HepG2 (cell line): ENCODE measurements around the gene PSMB3. TPM values are rescaled to one million over a fixed set of nuclear protein-coding genes. Genes with fewer than 3 reads are reported as not detected.

ENCODE experiments used
- ATAC-seq: fragments of 200-7000 bp; cut with Tn5 transposase; 3 replicates; pipeline ENCODE4 v1.9.1; 2020; ENCODE audit warnings: mild to moderate bottlenecking, moderate library complexity
- BruUV-seq: library from RNA; stranded (reverse); fragments of 400-500 nt; replicated peaks from 2 replicates; lab custom pipeline; 2021; lab: Mats Ljungman, UMichigan
- CTCF ChIA-PET: fragments of 300-600 bp; formaldehyde crosslinking; extraction: SDS; loops from one replicate; lab custom pipeline; 2021; ENCODE audit warnings: low total read pairs, inconsistent platforms, low intra/inter-chr PET ratio; lab: Yijun Ruan, JAX
- POLR2A ChIA-PET: fragments of 350-600 bp; sonication (Branson Sonifier 250); formaldehyde crosslinking; loops from one replicate; lab custom pipeline; 2020; ENCODE audit warnings: antibody characterized with exemption, inconsistent platforms; lab: Yijun Ruan, JAX
- DNase-seq: peaks from one replicate; pipeline ENCODE4 v3.0.0-alpha.2; 2015; ENCODE audit warnings: low spot score
- FAIRE-seq: peaks from 3 replicates; lab custom pipeline; 2011; peaks lifted over from hg19 to GRCh38; lab: Jason Lieb, UNC
- H2AFZ ChIP-seq: one replicate; pipeline ENCODE4 v1.6.1; 2011; ENCODE audit warnings: low read length, inconsistent platforms
- H3K27ac ChIP-seq: fragments of 300-600 bp; 3 replicates; pipeline ENCODE4 v1.8.0; 2011; ENCODE audit warnings: mixed run types, mild to moderate bottlenecking, mixed read lengths, low read length, inconsistent platforms; ENCODE audit not compliant: insufficient read depth; ENCODE audit errors: extremely low read length
- H3K27me3 ChIP-seq, 2 experiments: fragments of 200-600 bp in 1 of 2; 2 replicates in 1 of 2; 3 replicates in 1 of 2; pipeline versions ENCODE4 v1.6.0 to v1.8.0; 2011; ENCODE audit warnings: low read length in 2 of 2, mild to moderate bottlenecking in 2 of 2, moderate library complexity in 2 of 2, inconsistent platforms in 1 of 2; ENCODE audit not compliant: insufficient read depth in 2 of 2, control insufficient read depth in 1 of 2
- H3K36me3 ChIP-seq, 2 experiments: fragments of 200-600 bp in 1 of 2; replicated peaks in 1 of 2; 2 replicates in 1 of 2; 3 replicates in 1 of 2; pipeline versions ENCODE4 v1.5.1 to v1.8.0; 2011; ENCODE audit warnings: low read length in 2 of 2, inconsistent platforms in 1 of 2; ENCODE audit not compliant: insufficient read depth in 2 of 2, control insufficient read depth in 1 of 2
- H3K4me1 ChIP-seq: 2 replicates; pipeline ENCODE4 v1.5.1; 2012; ENCODE audit warnings: low read length, inconsistent platforms; ENCODE audit not compliant: insufficient read depth
- H3K4me2 ChIP-seq: 2 replicates; pipeline ENCODE4 v1.6.0; 2011; ENCODE audit warnings: low read depth, low read length, inconsistent platforms
- H3K4me3 ChIP-seq, 3 experiments: fragments of 200-600 bp in 1 of 3; sonication (generic), shearing (Covaris generic) in 1 of 3; replicated peaks in 1 of 3; 2 replicates each; pipeline ENCODE4 v1.5.1; 2011 to 2016; ENCODE audit warnings: low read length in 3 of 3, inconsistent platforms in 2 of 3, low read depth in 2 of 3, mild to moderate bottlenecking in 2 of 3, control low read depth in 1 of 3, mixed read lengths in 1 of 3; ENCODE audit not compliant: insufficient read depth in 1 of 3
- H3K79me2 ChIP-seq: one replicate; pipeline ENCODE4 v1.6.1; 2011; ENCODE audit warnings: low read length, inconsistent platforms; ENCODE audit not compliant: insufficient read depth
- H3K9ac ChIP-seq: 2 replicates; pipeline ENCODE4 v1.6.0; 2011; ENCODE audit warnings: mild to moderate bottlenecking, low read depth, low read length, inconsistent platforms; ENCODE audit not compliant: insufficient read depth
- H3K9me3 ChIP-seq: 2 replicates; pipeline ENCODE4 v1.5.1; 2012; ENCODE audit warnings: mild to moderate bottlenecking, low read length
- H4K20me1 ChIP-seq: 2 replicates; pipeline ENCODE4 v1.6.0; 2011; ENCODE audit warnings: inconsistent platforms, mild to moderate bottlenecking, low read length, moderate library complexity; ENCODE audit not compliant: insufficient read depth
- GATA4 ChIP-seq: sonication (generic); IDR thresholded peaks from 2 replicates; pipeline ENCODE4 v1.6.1; 2016; ENCODE audit warnings: antibody characterized with exemption, low read depth, borderline replicate concordance
- KIAA2018 ChIP-seq: sonication (generic); formaldehyde crosslinking; IDR thresholded peaks from 2 replicates; pipeline ENCODE4 v1.5.0; 2020; ENCODE audit warnings: mild to moderate bottlenecking, missing genetic modification reagents, borderline replicate concordance
- MAFG ChIP-seq: sonication (generic); formaldehyde crosslinking; IDR thresholded peaks from 2 replicates; pipeline ENCODE4 v1.5.1; 2020; ENCODE audit warnings: mild to moderate bottlenecking, missing genetic modification reagents
- PRMT3 ChIP-seq: sonication (generic); formaldehyde crosslinking; IDR thresholded peaks from 2 replicates; pipeline ENCODE4 v1.8.1; 2022; ENCODE audit warnings: low read depth, mild to moderate bottlenecking, moderate library complexity, missing genetic modification reagents, borderline replicate concordance
- RBAK ChIP-seq: sonication (generic); formaldehyde crosslinking; IDR thresholded peaks from 2 replicates; pipeline ENCODE4 v1.5.1; 2020; ENCODE audit warnings: mild to moderate bottlenecking, missing genetic modification reagents
- RFXAP ChIP-seq: sonication (generic); formaldehyde crosslinking; IDR thresholded peaks from 2 replicates; pipeline ENCODE4 v1.4.0; 2020; ENCODE audit warnings: missing genetic modification reagents, borderline replicate concordance
- ZFP37 ChIP-seq: sonication (generic); formaldehyde crosslinking; IDR thresholded peaks from 2 replicates; pipeline ENCODE4 v1.4.0; 2020; ENCODE audit warnings: missing genetic modification reagents, borderline replicate concordance
- ZMYM2 ChIP-seq: sonication (generic); formaldehyde crosslinking; IDR thresholded peaks from 2 replicates; pipeline ENCODE4 v1.8.0; 2022; ENCODE audit warnings: mild to moderate bottlenecking, missing genetic modification reagents
- ZNF264 ChIP-seq: sonication (generic); formaldehyde crosslinking; IDR thresholded peaks from 2 replicates; pipeline ENCODE4 v1.4.0; 2020; ENCODE audit warnings: missing genetic modification reagents
- ZNF562 ChIP-seq: sonication (generic); formaldehyde crosslinking; IDR thresholded peaks from 2 replicates; pipeline ENCODE4 v1.8.0; 2022; ENCODE audit warnings: missing genetic modification reagents, borderline replicate concordance
- ZNF614 ChIP-seq: IDR thresholded peaks from 2 replicates; pipeline ENCODE4 v1.6.1; 2018; ENCODE audit warnings: missing biosample characterization, missing genetic modification reagents, inconsistent platforms, borderline replicate concordance
- WGBS: methylation state at CpG from one replicate; pipeline ENCODE4 v1.1.6; 2017; ENCODE audit warnings: low lambda C conversion rate; 5-methylcytosine and 5-hydroxymethylcytosine counted together
- in situ Hi-C: cut with HindIII; loops from 2 replicates; pipeline ENCODE4 v1.10.0; 2017; ENCODE audit warnings: low pct_unique_long_range_greater_than_20kb; ENCODE audit not compliant: extremely low pct_ligation_motif_present
- intact Hi-C: fragments of 100-400 bp; cut with micrococcal nuclease; formaldehyde crosslinking; loops from one replicate; pipeline ENCODE4 v1.10.0; 2022; ENCODE audit not compliant: unreplicated experiment
- polyA plus RNA-seq, 8 experiments: library from polyadenylated mRNA; depleted of rRNA in 3 of 8; stranded (reverse) in 7 of 8; unstranded in 1 of 8; fragments of >200 nt; fragmentation: Illumina TruSeq in 4 of 8; extraction: Trizol in 4 of 8; gene quantifications; 2 replicates each; pipeline versions ENCODE4 v1.2.1 to v1.2.3, GENCODE V29; 2011 to 2016; ENCODE audit warnings: low read depth in 4 of 8, missing spikeins in 1 of 8, mixed read lengths in 1 of 8; ENCODE audit not compliant: insufficient read depth in 1 of 8
- total RNA-seq, 5 experiments: library from RNA; depleted of rRNA; stranded (reverse); fragments of >200 nt; fragmentation: Illumina TruSeq; extraction: Trizol; gene quantifications; 2 replicates each; pipeline ENCODE4 v1.2.3, GENCODE V29; 2016; ENCODE audit warnings: low read depth in 1 of 5
- TF ChIP-seq, protein P1 (sequence below): sonication (generic); formaldehyde crosslinking; IDR thresholded peaks from 2 replicates; pipeline ENCODE4 v1.5.1; 2020; ENCODE audit warnings: mild to moderate bottlenecking, missing genetic modification reagents, moderate library complexity

PSMB3 gene
- total and polyA plus RNA-seq, 2 of the 13 experiments (the other 11 are each of a cell fraction or from before 2014, with no cell fraction given): 366 to 517 TPM

DNA sequence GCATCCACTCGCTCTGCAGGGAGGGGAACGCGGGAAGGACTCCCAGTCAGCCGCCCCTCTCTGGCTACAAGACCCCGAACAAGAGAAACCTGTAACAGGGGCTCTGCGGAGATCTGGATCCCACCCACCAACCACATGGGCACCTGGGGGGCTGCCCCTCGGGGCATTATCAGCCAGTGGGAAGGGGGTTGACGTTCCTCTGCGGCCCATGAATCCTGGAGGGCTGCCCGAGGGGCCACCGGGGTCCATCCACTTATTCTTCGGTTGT lies 2.6 kb upstream of the PSMB3 start:
- H3K4me1 ChIP-seq: peaks cover 50% of the 10 kb centered on the region
- H3K4me3 ChIP-seq: peak overlapping the region; percentile 82 to 93 (median 84)
- no peaks in the 10 kb centered on the region; a peak in 1 of 5 replicates for H3K27me3 ChIP-seq
- in situ Hi-C loops (loop anchor here (25.0 kb wide), 1 partner anchor 412 kb away; the partner anchor contains the start of genes ARL5C and PLXDC1), intact Hi-C loops (loop anchor here (5.0 kb wide), 2 partner anchors 117 to 1357 kb away; no protein-coding TSS in a partner anchor)
- no peaks in the 10 kb centered on the region for H4K20me1 ChIP-seq
- DNase-seq (no peak), FAIRE-seq (no peak), ATAC-seq (no peak)
- H3K9ac ChIP-seq: peak overlapping the region; percentile 68
- H3K27ac ChIP-seq: peak overlapping the region; percentile 68
- ChIA-PET POLR2A (interaction anchor here (0.8 to 4.4 kb wide), 10 partner anchors 14 to 120 kb away, joined by 4 to 57 read pairs (median 6); partner anchors contain the start of genes CISD3 and LASP1), CTCF (no interaction called here)
- no peak overlapping the region for H2AFZ ChIP-seq
- no TSS peak for BruUV-seq
- H3K79me2 ChIP-seq: peaks cover 41% of the 10 kb centered on the region
- H3K36me3 ChIP-seq: peaks cover 0 to 6% of the 10 kb centered on the region in 2 experiments; a peak in 1 of 5 replicates
- 2% methylated on average over 8 of the region's 12 CpGs for WGBS
- H3K4me2 ChIP-seq: peak overlapping the region; percentile 91
- no peaks in the 10 kb centered on the region for H3K9me3 ChIP-seq
- TF ChIP-seq RFXAP (peak; percentile 0; the same call in 1 of the 2 replicates), ZNF614 (CRISPR knock-in tag) (no peak), PRMT3 (CRISPR knock-in tag) (no peak), KIAA2018 (CRISPR knock-in tag) (no peak), ZNF264 (CRISPR knock-in tag) (0 out of 2 replicates have a peak, but pooled peaks have one; percentile 6), GATA4 (0 out of 2 replicates have a peak, but pooled peaks have one; percentile 11), ZMYM2 (no peak), ZFP37 (CRISPR knock-in tag) (no peak), RBAK (CRISPR knock-in tag) (no peak), MAFG (CRISPR knock-in tag) (no peak), ZNF562 (CRISPR knock-in tag) (no peak)
- TF ChIP-seq, protein P1, sequence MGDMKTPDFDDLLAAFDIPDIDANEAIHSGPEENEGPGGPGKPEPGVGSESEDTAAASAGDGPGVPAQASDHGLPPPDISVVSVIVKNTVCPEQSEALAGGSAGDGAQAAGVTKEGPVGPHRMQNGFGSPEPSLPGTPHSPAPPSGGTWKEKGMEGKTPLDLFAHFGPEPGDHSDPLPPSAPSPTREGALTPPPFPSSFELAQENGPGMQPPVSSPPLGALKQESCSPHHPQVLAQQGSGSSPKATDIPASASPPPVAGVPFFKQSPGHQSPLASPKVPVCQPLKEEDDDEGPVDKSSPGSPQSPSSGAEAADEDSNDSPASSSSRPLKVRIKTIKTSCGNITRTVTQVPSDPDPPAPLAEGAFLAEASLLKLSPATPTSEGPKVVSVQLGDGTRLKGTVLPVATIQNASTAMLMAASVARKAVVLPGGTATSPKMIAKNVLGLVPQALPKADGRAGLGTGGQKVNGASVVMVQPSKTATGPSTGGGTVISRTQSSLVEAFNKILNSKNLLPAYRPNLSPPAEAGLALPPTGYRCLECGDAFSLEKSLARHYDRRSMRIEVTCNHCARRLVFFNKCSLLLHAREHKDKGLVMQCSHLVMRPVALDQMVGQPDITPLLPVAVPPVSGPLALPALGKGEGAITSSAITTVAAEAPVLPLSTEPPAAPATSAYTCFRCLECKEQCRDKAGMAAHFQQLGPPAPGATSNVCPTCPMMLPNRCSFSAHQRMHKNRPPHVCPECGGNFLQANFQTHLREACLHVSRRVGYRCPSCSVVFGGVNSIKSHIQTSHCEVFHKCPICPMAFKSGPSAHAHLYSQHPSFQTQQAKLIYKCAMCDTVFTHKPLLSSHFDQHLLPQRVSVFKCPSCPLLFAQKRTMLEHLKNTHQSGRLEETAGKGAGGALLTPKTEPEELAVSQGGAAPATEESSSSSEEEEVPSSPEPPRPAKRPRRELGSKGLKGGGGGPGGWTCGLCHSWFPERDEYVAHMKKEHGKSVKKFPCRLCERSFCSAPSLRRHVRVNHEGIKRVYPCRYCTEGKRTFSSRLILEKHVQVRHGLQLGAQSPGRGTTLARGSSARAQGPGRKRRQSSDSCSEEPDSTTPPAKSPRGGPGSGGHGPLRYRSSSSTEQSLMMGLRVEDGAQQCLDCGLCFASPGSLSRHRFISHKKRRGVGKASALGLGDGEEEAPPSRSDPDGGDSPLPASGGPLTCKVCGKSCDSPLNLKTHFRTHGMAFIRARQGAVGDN (CRISPR knock-in tag): no peak
